Panc1 (cell line): ENCODE data around the gene FRMD4A.

Experiments used
- TCF7L2 ChIP-seq: IDR thresholded peaks from 2 replicates; pipeline ENCODE4 v1.6.1; 2011; ENCODE audit warnings: mild to moderate bottlenecking, low read depth, low read length, inconsistent platforms
- TF ChIP-seq, protein P1 (sequence below): fragments of 450-650 bp; IDR thresholded peaks from 2 replicates; pipeline ENCODE4 v1.5.1; 2017; ENCODE audit warnings: mild to moderate bottlenecking

DNA sequence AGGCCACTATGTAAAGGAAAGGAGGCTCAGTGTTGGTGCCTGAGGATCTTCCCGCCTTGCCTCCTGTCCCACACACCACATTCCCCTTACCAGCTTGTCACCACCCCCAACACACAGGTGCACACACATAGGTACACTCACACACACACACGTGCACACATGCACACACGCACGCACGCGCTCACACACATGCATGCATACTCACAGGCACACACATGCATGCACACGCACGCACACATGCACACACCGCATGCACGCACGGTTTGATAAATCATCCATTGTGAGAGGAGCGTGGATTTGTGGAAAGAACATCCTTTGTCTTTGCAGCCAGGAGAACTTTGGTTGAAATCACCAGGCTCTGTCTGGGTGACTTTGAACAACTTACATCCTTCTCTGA lies 359.8 kb downstream of the FRMD4A start:
- TF ChIP-seq, protein P1, sequence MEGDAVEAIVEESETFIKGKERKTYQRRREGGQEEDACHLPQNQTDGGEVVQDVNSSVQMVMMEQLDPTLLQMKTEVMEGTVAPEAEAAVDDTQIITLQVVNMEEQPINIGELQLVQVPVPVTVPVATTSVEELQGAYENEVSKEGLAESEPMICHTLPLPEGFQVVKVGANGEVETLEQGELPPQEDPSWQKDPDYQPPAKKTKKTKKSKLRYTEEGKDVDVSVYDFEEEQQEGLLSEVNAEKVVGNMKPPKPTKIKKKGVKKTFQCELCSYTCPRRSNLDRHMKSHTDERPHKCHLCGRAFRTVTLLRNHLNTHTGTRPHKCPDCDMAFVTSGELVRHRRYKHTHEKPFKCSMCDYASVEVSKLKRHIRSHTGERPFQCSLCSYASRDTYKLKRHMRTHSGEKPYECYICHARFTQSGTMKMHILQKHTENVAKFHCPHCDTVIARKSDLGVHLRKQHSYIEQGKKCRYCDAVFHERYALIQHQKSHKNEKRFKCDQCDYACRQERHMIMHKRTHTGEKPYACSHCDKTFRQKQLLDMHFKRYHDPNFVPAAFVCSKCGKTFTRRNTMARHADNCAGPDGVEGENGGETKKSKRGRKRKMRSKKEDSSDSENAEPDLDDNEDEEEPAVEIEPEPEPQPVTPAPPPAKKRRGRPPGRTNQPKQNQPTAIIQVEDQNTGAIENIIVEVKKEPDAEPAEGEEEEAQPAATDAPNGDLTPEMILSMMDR = no peak
- TF ChIP-seq TCF7L2 = no peak
